Neural cell (in vitro differentiated cells): ENCODE data around the gene MED27.

ENCODE experiments used
- MXI1 ChIP-seq: fragments of 450-650 bp; conservative IDR thresholded peaks from 2 replicates; pipeline ENCODE4 v1.6.1; 2014; ENCODE audit warnings: antibody characterized with exemption, mild to moderate bottlenecking; ENCODE audit not compliant: poor library complexity, severe bottlenecking
- POLR2AphosphoS5 ChIP-seq: IDR thresholded peaks from 2 replicates; pipeline ENCODE4 v1.6.1; 2012
- RAD21 ChIP-seq: fragments of 450-650 bp; conservative IDR thresholded peaks from 2 replicates; pipeline ENCODE4 v1.6.1; 2014; ENCODE audit warnings: antibody characterized with exemption, mild to moderate bottlenecking, moderate library complexity
- TAF1 ChIP-seq: IDR thresholded peaks from 2 replicates; pipeline ENCODE4 v1.6.1; 2012; ENCODE audit warnings: low read depth
- TF ChIP-seq, protein P1 (sequence below): fragments of 450-650 bp; IDR thresholded peaks from 2 replicates; pipeline ENCODE4 v1.5.1; 2014; ENCODE audit warnings: antibody characterized with exemption, mild to moderate bottlenecking, moderate library complexity; ENCODE audit not compliant: poor library complexity, severe bottlenecking

- no peak for TF ChIP-seq TAF1
- no peak for TF ChIP-seq MXI1
- TF ChIP-seq RAD21, result no peak
- TF ChIP-seq, protein P1, sequence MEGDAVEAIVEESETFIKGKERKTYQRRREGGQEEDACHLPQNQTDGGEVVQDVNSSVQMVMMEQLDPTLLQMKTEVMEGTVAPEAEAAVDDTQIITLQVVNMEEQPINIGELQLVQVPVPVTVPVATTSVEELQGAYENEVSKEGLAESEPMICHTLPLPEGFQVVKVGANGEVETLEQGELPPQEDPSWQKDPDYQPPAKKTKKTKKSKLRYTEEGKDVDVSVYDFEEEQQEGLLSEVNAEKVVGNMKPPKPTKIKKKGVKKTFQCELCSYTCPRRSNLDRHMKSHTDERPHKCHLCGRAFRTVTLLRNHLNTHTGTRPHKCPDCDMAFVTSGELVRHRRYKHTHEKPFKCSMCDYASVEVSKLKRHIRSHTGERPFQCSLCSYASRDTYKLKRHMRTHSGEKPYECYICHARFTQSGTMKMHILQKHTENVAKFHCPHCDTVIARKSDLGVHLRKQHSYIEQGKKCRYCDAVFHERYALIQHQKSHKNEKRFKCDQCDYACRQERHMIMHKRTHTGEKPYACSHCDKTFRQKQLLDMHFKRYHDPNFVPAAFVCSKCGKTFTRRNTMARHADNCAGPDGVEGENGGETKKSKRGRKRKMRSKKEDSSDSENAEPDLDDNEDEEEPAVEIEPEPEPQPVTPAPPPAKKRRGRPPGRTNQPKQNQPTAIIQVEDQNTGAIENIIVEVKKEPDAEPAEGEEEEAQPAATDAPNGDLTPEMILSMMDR, result no peak
- no peak for TF ChIP-seq POLR2AphosphoS5
Observed at GRCh38 chr9:131824953-131825495, 254.6 kb downstream of the MED27 start.
